ENCODE measurements around the gene ACAP2. TPM values are rescaled to one million over a fixed set of nuclear protein-coding genes. Genes with fewer than 3 reads are reported as not detected.

Gene ACAP2
- total and polyA plus RNA-seq, 2 donors from 2014 or later: 4.6 to 50.1 TPM

DNA sequence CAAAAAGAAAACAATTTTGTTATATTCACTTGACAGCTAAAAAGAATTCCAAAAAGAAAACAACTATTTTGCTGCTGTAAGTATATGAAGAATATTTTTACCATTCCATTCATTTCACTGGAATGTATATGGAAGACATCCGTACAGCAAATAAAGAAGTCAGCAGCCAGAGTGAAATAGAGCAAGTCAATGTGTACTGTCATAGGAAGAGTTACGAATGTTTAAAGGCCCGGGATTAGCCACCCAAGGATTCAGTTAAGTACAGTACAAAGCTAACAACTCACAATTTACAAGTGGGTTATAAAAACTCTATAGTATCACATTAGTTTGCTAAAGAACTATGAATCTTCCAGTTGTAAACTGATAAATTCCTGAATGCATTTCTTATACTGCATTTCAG, 157.4 kb downstream of the ACAP2 start:
- no peak overlapping the region for H3K9ac ChIP-seq (ENCODE audit: low read length in 3 of 3)
- H3K27ac ChIP-seq (ENCODE audit: low read depth in 2 of 2, low read length in 2 of 2): no peak overlapping the region
- H3K9me3 ChIP-seq (ENCODE audit: control insufficient read depth in 2 of 3, insufficient read depth in 1 of 3, low read length in 3 of 3): no peaks in the 10 kb centered on the region
- DNase-seq (no peak), FAIRE-seq (no peak)
- H3K4me3 ChIP-seq (ENCODE audit: low read length in 3 of 3): no peak overlapping the region
- TF ChIP-seq, protein P1, sequence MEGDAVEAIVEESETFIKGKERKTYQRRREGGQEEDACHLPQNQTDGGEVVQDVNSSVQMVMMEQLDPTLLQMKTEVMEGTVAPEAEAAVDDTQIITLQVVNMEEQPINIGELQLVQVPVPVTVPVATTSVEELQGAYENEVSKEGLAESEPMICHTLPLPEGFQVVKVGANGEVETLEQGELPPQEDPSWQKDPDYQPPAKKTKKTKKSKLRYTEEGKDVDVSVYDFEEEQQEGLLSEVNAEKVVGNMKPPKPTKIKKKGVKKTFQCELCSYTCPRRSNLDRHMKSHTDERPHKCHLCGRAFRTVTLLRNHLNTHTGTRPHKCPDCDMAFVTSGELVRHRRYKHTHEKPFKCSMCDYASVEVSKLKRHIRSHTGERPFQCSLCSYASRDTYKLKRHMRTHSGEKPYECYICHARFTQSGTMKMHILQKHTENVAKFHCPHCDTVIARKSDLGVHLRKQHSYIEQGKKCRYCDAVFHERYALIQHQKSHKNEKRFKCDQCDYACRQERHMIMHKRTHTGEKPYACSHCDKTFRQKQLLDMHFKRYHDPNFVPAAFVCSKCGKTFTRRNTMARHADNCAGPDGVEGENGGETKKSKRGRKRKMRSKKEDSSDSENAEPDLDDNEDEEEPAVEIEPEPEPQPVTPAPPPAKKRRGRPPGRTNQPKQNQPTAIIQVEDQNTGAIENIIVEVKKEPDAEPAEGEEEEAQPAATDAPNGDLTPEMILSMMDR (IDR thresholded peaks at IDR 0.05; ENCODE audit: borderline replicate concordance, extremely low read depth, insufficient read depth): no peak
- H3K4me1 ChIP-seq (ENCODE audit: control insufficient read depth in 2 of 3, insufficient read depth in 2 of 3, low read depth in 1 of 3, low read length in 3 of 3): no peaks in the 10 kb centered on the region
- intact Hi-C loops (cut with DNase I): no loop called here
- H3K27me3 ChIP-seq (ENCODE audit: control insufficient read depth, insufficient read depth, low read length): no peaks in the 10 kb centered on the region
- H3K36me3 ChIP-seq (ENCODE audit: control insufficient read depth in 2 of 3, insufficient read depth in 3 of 3, low read length in 3 of 3): peaks cover 0 to 7% (median 0%) of the 10 kb centered on the region in 3 donors

DNA sequence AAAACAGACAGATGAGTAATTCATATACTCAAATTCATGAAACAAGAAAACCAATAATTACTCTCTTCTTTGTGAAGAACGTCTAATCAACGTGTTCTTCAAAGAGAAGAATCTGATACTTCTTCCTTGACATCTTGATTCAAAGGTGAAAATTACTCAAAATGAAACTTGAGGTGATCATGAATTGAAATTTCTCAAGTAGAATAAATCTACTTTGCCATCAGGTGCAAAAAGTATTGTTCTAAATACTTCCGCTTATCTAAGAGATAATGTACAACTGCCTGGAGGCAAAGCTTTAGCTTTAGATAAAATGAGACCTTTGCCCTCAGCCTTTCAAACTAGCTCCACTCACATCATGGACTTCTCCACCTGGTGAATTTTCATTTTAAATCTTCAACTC, 158.0 kb downstream of the ACAP2 start:
- Histone ChIP-seq H3K9ac (ENCODE audit: low read length in 3 of 3) (no peak overlapping the region), H3K27ac (ENCODE audit: low read depth in 2 of 2, low read length in 2 of 2) (no peak overlapping the region), H3K4me1 (ENCODE audit: control insufficient read depth in 2 of 3, insufficient read depth in 2 of 3, low read depth in 1 of 3, low read length in 3 of 3) (no peaks in the 10 kb centered on the region), H3K27me3 (ENCODE audit: control insufficient read depth, insufficient read depth, low read length) (no peaks in the 10 kb centered on the region), H3K36me3 (ENCODE audit: control insufficient read depth in 2 of 3, insufficient read depth in 3 of 3, low read length in 3 of 3) (peaks cover 0 to 7% (median 0%) of the 10 kb centered on the region in 3 donors), H3K9me3 (ENCODE audit: control insufficient read depth in 2 of 3, insufficient read depth in 1 of 3, low read length in 3 of 3) (no peaks in the 10 kb centered on the region), H3K4me3 (ENCODE audit: low read length in 3 of 3) (no peak overlapping the region)
- TF ChIP-seq, protein P1 (IDR thresholded peaks at IDR 0.05; ENCODE audit: borderline replicate concordance, extremely low read depth, insufficient read depth): no peak
- no peak for FAIRE-seq
- intact Hi-C loops (cut with DNase I): no loop called here
- DNase-seq: no peak

DNA sequence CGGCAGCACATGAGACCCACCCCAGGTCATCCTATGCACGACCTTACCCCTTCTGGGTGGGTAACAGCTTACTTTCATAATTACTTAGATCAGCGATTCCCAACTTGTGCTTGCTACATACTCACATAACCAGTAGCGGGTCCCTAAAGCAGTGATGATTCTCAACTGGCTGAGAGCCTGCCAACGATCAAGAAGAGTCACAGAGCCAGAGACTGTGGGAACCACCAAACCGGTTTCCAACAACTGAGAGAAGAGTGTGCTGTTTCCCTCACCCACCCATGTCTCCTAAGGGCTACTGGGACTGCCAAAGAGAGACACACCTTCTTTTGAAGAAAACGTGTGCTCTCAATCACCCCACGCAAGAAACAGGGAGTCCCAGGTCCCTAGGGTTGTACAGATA, 159.9 kb downstream of the ACAP2 start:
- H3K9me3 ChIP-seq (ENCODE audit: control insufficient read depth in 2 of 3, insufficient read depth in 1 of 3, low read length in 3 of 3): no peaks in the 10 kb centered on the region
- TF ChIP-seq, protein P1 (IDR thresholded peaks at IDR 0.05; ENCODE audit: borderline replicate concordance, extremely low read depth, insufficient read depth): no peak
- no peak for FAIRE-seq
- H3K27ac ChIP-seq (ENCODE audit: low read depth in 2 of 2, low read length in 2 of 2): no peak overlapping the region
- H3K36me3 ChIP-seq (ENCODE audit: control insufficient read depth in 2 of 3, insufficient read depth in 3 of 3, low read length in 3 of 3): peaks cover 0 to 7% (median 0%) of the 10 kb centered on the region in 3 donors
- H3K9ac ChIP-seq (ENCODE audit: low read length in 3 of 3): no peak overlapping the region
- no peak for DNase-seq
- no peaks in the 10 kb centered on the region for H3K27me3 ChIP-seq (ENCODE audit: control insufficient read depth, insufficient read depth, low read length)
- H3K4me1 ChIP-seq (ENCODE audit: control insufficient read depth in 2 of 3, insufficient read depth in 2 of 3, low read depth in 1 of 3, low read length in 3 of 3): no peaks in the 10 kb centered on the region
- H3K4me3 ChIP-seq (ENCODE audit: low read length in 3 of 3): no peak overlapping the region
- intact Hi-C loops (cut with DNase I): no loop called here
